Panc1 (cell line): Measurements from ENCODE around the gene DDX11.
"Not testable (repeated sequence)": the region's sequence is repeated elsewhere in the genome, so short reads cannot be mapped to it uniquely, and the experiment has no call there.

Source experiments
- CTCF ChIP-seq: fragments of 450-650 bp; IDR thresholded peaks from 2 replicates; pipeline ENCODE4 v1.5.1; 2017; ENCODE audit warnings: mild to moderate bottlenecking
- POLR2AphosphoS5 ChIP-seq: IDR thresholded peaks from 2 replicates; pipeline ENCODE4 v1.6.1; 2012; ENCODE audit warnings: mild to moderate bottlenecking, low read depth, low read length, moderate library complexity
- REST ChIP-seq, 2 experiments: IDR thresholded peaks; 2 replicates each; pipeline ENCODE4 v1.6.1; 2011 to 2012; ENCODE audit warnings: low read depth in 2 of 2, control low read depth in 1 of 2, low read length in 1 of 2, mild to moderate bottlenecking in 1 of 2, moderate library complexity in 1 of 2; ENCODE audit not compliant: insufficient read depth in 1 of 2
- SIN3A ChIP-seq: IDR thresholded peaks from 2 replicates; pipeline ENCODE4 v1.6.1; 2012; ENCODE audit warnings: low read depth, mild to moderate bottlenecking, low read length, moderate library complexity, borderline replicate concordance; ENCODE audit not compliant: insufficient read depth
- TCF7L2 ChIP-seq: IDR thresholded peaks from 2 replicates; pipeline ENCODE4 v1.6.1; 2011; ENCODE audit warnings: mild to moderate bottlenecking, low read depth, low read length, inconsistent platforms

GRCh38 chr12:31077095-31077494, 3.4 kb downstream of the DDX11 start:
- not testable (repeated sequence) for TF ChIP-seq CTCF; POLR2AphosphoS5; REST (IDR thresholded peaks at IDR 0.05; ENCODE audit: insufficient read depth in 1 of 2, low read depth in 2 of 2, low read length in 1 of 2); SIN3A; TCF7L2
